Ammon's horn (tissue), 1 donor: Measurements from ENCODE around the gene RPL36AL.
"Not testable (repeated sequence)": the region's sequence is repeated elsewhere in the genome, so short reads cannot be mapped to it uniquely, and the experiment has no call there.

Experiments
- DNase-seq: peaks from one replicate; pipeline ENCODE4 v3.0.0-alpha.2; 2016; ENCODE audit warnings: low spot score

Gene RPL36AL

GRCh38 chr14:49620182-49621113 is at the start of gene RPL36AL, which contains the start of gene MGAT2:
Gene RPL36AL (minus strand): TSS chr14:49620626. CDS start chr14:49619104, 1,522 bp downstream.
Gene MGAT2 (plus strand): TSS chr14:49620799. CDS start chr14:49621269, 470 bp downstream.
- DNase-seq: peak; percentile 98

- no peak for DNase-seq
These were observed 39.4 kb upstream of the RPL36AL start for GRCh38 chr14:49659526-49660455.

- DNase-seq: not testable (repeated sequence)
These were observed 37.1 kb upstream of the RPL36AL start for GRCh38 chr14:49657500-49657899.

GRCh38 chr14:49654511-49654910 is 34.1 kb upstream of the RPL36AL start:
- DNase-seq: no peak

- no peak for DNase-seq
These were observed 33.1 kb upstream of the RPL36AL start for GRCh38 chr14:49653508-49653907.

GRCh38 chr14:49642163-49642562 is 21.7 kb upstream of the RPL36AL start:
- no peak for DNase-seq

- peak; percentile 29 for DNase-seq
These were observed 21.3 kb upstream of the RPL36AL start for GRCh38 chr14:49641697-49642129.

- DNase-seq: no peak
These were observed 20.4 kb upstream of the RPL36AL start for GRCh38 chr14:49640540-49641417.

GRCh38 chr14:49637534-49638078 is 17.2 kb upstream of the RPL36AL start:
- DNase-seq: no peak

GRCh38 chr14:49636866-49637265 is 16.4 kb upstream of the RPL36AL start:
- DNase-seq: no peak

GRCh38 chr14:49634547-49635334 is 14.3 kb upstream of the RPL36AL start, which contains the start of gene DNAAF2:
Gene DNAAF2 (minus strand): TSS chr14:49635244. CDS start chr14:49635149, 95 bp downstream.
- DNase-seq: peak; percentile 62

- peak; percentile 98 for DNase-seq
These were observed 13.5 kb upstream of the RPL36AL start for GRCh38 chr14:49633640-49634546.

- DNase-seq: no peak
These were observed 3.8 kb upstream of the RPL36AL start for GRCh38 chr14:49623941-49624839.

GRCh38 chr14:49623387-49623786 is 3.0 kb upstream of the RPL36AL start:
- no peak for DNase-seq

- no peak for DNase-seq
These were observed 1.7 kb upstream of the RPL36AL start for GRCh38 chr14:49622022-49622607.

- peak; percentile 71 for DNase-seq
These were observed 872 bp upstream of the RPL36AL start for GRCh38 chr14:49621114-49621881.

- no peak for DNase-seq
These were observed 696 bp downstream of the RPL36AL start for GRCh38 chr14:49619730-49620129.
